Heart left ventricle (tissue), 13 donors: ENCODE results near the gene WNT7A.

ENCODE experiments used
- POLR2A ChIP-seq, 2 donors: fragments of 450-650 bp; IDR thresholded peaks; one replicate each; pipeline ENCODE4 v1.6.1; 2017; ENCODE audit warnings: antibody characterized with exemption in 2 of 2, mild to moderate bottlenecking in 2 of 2, moderate library complexity in 2 of 2
- TF ChIP-seq, protein P1 (sequence below), 12 donors: fragments of 200-600 bp; sonication (generic) in 4 of 12; IDR thresholded peaks; one replicate each; pipeline versions ENCODE4 v1.5.0 to v1.8.0; 2018 to 2022; ENCODE audit warnings: antibody characterized with exemption in 12 of 12, mild to moderate bottlenecking in 5 of 12
- donor health status: ischemic (EF 13 %, LVEDD 7.1; RV severe dilation, severe dysfunction).
- donor health status: DM: no; HTN: yes; CAD: no.
- donor health status: DM: no; HTN: no; CAD: no.
- donor health status: ischemic (EF 25% LVEDD 6.9; RV normal size, moderate dysfunction).
- donor health status: ischemic (EF 25% LVEDD 5.7; RV mildly dilated, moderate dysfunction).
- donor health status: ischemic (EF 35%, LVEDD 5.7; RV mildly dilated, moderate dysfunction).
- donor health status: nonischemic (EF 11% LVEDD 7.7; RV severe dilation, severe dysfunction).
- donor health status: DM: yes; HTN: yes; CAD: no.
- donor health status: PGD.
- donor health status: ischemic (EF 29% LVEDD 5.4; RV normal size, mild dysfunction).
- donor health status: nonischemic (EF 23%, LVEDD 6.1; RV moderate dilation, normal function).

DNA sequence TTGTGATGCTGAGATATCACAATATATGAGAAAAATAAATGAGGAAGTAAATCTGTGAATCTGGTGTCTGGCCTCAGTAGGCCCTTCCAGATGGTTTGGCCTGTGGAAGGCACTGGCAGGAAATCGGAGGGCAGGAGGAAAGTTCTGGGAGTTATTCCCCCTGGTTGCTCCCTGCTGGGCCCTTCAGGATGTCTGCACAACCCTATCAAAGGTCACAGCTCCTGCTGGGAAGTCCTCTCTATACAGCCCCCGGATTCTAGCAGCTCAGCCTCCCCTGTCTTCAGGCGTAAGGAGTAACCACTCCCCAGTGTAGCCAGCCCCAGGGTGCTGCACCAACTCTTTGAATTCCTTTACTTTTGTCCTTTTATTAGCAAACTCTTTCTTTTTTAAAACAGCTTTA is 56.2 kb downstream of the WNT7A start:
- TF ChIP-seq POLR2A (IDR thresholded peaks at IDR 0.05): no peak
- TF ChIP-seq, protein P1, sequence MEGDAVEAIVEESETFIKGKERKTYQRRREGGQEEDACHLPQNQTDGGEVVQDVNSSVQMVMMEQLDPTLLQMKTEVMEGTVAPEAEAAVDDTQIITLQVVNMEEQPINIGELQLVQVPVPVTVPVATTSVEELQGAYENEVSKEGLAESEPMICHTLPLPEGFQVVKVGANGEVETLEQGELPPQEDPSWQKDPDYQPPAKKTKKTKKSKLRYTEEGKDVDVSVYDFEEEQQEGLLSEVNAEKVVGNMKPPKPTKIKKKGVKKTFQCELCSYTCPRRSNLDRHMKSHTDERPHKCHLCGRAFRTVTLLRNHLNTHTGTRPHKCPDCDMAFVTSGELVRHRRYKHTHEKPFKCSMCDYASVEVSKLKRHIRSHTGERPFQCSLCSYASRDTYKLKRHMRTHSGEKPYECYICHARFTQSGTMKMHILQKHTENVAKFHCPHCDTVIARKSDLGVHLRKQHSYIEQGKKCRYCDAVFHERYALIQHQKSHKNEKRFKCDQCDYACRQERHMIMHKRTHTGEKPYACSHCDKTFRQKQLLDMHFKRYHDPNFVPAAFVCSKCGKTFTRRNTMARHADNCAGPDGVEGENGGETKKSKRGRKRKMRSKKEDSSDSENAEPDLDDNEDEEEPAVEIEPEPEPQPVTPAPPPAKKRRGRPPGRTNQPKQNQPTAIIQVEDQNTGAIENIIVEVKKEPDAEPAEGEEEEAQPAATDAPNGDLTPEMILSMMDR (IDR thresholded peaks at IDR 0.05): no peak
